Middle frontal gyrus (tissue), 1 donor: Measurements from ENCODE around the gene STUM.
"Not testable (repeated sequence)": the region's sequence is repeated elsewhere in the genome, so short reads cannot be mapped to it uniquely, and the experiment has no call there.

Experiments
- DNase-seq: peaks from one replicate; pipeline ENCODE4 v3.0.0-alpha.2; 2015; ENCODE audit warnings: low spot score; ENCODE audit errors: extremely low spot score

STUM gene

GRCh38 chr1:226637147-226637935, 88.8 kb downstream of the STUM start:
- DNase-seq, result no peak

- peak; percentile 51 for DNase-seq
Measured at GRCh38 chr1:226638001-226638601, 89.5 kb downstream of the STUM start.

GRCh38 chr1:226638608-226639007, 90.0 kb downstream of the STUM start:
- DNase-seq, result no peak

DNA sequence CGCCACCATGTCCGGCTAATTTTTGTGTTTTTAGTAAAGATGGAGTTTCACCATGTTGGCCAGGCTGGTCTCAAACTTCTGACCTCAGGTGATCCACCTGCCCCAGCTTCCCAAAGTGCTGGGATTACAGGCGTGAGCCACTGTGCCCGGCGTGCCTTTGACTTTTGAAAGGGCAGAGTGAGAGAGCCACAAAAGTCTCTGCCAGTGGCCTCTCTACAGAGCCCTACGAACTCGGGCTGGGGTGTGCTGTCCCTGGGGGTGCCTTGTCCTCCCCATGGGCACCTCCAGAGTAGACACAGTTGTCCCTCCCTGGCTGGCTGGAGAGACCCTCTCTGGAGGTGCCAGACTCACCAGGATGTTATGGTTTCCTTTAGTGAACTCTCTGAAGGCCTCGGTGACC, 90.6 kb downstream of the STUM start:
- not testable (repeated sequence) for DNase-seq

GRCh38 chr1:226639631-226640061, 91.1 kb downstream of the STUM start:
- no peak for DNase-seq

- no peak for DNase-seq
Measured at GRCh38 chr1:226640321-226641136, 92.0 kb downstream of the STUM start.

- DNase-seq, result no peak
Measured at GRCh38 chr1:226641671-226642231, 93.2 kb downstream of the STUM start.

GRCh38 chr1:226642421-226642820, 93.9 kb downstream of the STUM start:
- DNase-seq, result no peak

GRCh38 chr1:226643177-226643576, 94.6 kb downstream of the STUM start:
- DNase-seq, result no peak

DNA sequence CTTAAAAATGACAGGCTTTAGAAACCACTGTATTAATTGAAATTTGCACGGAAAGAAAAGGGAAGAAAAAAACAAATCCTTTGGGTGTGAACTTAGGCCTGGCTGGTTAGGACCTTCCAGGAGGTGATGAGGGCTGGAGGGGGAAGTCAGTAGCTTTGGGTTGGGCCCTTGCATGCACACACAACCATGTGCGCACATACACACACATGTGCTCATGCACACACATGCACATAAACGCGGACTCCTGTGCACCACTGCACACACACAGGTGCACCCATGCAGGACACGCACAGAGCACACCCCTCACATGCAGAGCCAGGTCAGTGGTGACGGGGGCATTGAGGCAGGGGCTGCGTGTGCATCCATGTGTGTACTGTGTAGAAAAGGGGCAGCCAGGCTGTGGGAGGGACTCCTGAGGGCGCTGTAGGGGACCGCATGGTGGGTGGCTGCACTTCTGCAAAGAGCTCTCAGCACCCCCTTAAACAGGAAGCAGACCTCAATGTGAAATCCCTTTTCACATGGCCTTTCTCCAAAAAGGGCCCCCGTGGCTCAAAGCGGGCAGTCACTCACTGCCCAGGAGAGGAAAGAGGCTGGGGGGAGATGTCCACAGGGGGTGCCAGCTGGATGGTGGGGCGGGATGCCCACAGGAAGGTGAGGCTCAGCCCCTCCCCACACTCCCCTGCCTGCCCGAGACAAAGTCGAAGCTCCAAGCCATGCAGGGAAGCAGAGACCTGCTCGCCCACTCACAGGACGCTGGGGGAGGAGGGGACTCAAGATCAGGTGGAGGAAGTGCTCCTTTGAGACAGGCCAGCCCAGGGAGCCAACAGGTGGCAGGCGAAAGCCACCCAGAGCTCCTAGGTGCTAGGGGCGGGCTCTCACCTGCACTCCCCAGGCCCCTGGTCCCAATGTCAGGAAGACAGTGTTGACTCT, 95.3 kb downstream of the STUM start:
- no peak for DNase-seq

- DNase-seq, result no peak
Measured at GRCh38 chr1:226644541-226645176, 96.1 kb downstream of the STUM start.

- no peak for DNase-seq
Measured at GRCh38 chr1:226645279-226645976, 96.9 kb downstream of the STUM start.

DNA sequence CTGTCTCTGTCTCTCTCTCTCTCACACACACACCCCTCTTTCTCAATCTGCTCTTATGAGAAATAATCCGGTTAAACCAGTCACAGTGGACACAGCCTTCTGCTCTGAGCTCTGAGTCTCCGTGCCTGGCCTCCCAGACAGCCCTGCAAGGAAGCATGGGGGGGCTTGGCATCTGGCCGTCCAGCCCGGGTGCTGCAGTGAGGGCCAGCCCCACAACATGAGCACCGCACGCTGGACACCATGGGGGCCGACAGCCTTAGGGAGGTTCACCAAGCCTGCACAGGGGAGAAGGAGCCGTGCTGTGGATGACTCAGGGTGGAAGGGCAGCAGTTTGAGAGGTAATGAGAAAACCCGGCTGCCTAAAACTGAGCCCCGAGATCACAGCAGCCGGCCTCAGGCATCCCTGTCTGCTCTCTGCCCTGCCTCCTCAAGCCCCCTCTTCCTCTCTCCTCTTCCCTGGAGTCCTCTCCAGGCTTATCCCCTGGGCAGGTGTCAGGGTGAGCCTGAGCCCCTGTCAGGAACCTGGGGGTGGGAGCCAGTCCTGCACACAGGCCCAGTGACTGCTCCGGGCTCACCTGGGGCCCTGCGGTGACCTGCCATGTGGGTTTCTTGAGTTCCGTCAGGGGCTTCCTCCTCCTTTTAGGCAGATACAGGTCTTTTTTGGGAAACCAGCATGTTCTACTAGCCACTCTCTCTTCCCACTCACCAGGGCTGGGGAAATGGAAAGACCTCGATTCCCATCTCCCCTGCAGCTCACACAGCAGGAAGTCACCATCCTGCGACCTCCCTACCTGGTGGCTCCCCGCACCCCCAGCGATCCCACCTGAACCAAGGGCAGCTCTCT, 97.7 kb downstream of the STUM start:
- DNase-seq, result no peak

DNA sequence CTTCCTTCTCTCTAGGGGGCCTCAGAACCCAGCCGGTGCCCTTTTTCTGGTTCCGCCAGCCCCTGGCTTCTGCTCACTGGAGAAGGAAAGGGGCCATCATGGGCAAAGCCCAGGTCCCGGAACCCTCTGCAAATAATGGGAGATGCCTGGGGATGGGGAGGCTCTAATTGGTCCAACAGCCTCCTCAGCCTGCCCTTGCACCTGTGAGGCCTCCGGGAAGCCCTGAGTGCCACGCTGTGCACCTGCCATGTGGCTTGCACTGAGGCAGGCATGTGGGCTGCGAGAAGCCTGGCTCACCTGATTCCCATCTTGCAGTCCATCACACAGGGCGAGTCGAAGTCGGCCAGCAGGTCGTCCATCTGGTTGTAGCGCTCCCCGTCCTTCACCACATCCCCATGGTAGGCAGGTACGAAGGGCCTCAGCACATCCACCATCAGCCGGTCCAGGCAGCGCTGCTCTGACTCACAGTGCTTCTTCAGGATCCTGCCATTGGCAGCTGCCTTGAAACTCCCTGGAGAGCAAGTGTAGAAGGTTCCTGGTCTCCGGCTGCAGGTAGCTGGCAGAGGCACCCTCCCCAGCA, 98.4 kb downstream of the STUM start:
- DNase-seq, result no peak

GRCh38 chr1:226647719-226648118, 99.2 kb downstream of the STUM start:
- no peak for DNase-seq

DNA sequence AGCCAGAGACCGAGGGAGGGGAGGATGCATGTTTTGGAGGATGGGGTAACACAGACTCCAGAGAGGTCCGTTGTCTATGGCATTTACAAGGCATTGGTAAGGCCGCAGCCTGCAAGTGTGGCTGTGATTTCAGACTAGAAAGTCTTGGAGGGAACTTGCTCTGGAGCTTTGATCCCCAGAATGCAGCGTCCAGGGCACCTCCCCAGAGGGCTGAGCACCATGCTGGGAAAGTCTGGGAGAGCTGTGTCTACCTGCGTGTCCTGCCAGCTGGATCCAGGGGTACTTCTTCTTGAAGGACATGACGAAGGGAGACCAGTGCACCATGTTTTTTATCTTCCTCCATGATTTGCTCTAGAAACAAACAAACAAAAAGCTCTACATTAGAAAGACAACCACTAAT, 99.9 kb downstream of the STUM start:
- DNase-seq, result no peak

- DNase-seq, result no peak
Measured at GRCh38 chr1:226649244-226649643, 100.7 kb downstream of the STUM start.

DNA sequence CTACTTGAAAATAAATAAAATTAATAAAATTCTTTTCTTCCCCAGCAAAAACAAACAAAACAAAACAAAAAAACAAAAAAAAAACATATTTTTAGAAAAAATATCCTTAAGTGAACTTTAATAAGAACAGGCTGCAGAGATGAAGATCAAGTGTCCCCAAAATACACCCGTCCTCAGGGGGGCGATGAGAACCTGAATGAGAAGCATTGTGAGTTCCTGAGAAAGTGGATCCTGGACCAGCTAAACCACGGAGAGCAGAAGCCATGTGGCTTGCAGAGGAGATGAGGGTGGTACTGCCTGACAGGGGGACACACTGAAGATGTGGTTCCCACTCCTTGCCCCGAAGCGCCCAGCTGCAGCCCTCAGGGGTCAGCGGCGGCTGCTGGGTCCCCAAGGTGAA, 101.2 kb downstream of the STUM start:
- no peak for DNase-seq
